Measurements from ENCODE around the gene BACH2. TPM values are rescaled to one million over a fixed set of nuclear protein-coding genes. Genes with fewer than 3 reads are reported as not detected.

The BACH2 gene
- total RNA-seq, 1 experiment from 2014 or later, result 0.77 TPM

- DNase-seq (ENCODE audit: low read depth, low spot score), result no peak
Observed at GRCh38 chr6:89999945-90000825, 296.5 kb downstream of the BACH2 start.

GRCh38 chr6:89999154-89999553, 297.5 kb downstream of the BACH2 start:
- in situ Hi-C loops (cut with HindIII; ENCODE audit: low pct_unique_long_range_greater_than_20kb, low sequenced_read_pairs), result no loop called here
- DNase-seq (ENCODE audit: low read depth, low spot score), result no peak

More at GRCh38 chr6:89999945-90000825, 296.5 kb downstream of the BACH2 start:
- in situ Hi-C loops (cut with HindIII; ENCODE audit: low pct_unique_long_range_greater_than_20kb, low sequenced_read_pairs), result no loop called here

GRCh38 chr6:89997456-89998445, 298.9 kb downstream of the BACH2 start:
- in situ Hi-C loops (cut with HindIII; ENCODE audit: low pct_unique_long_range_greater_than_20kb, low sequenced_read_pairs), result no loop called here
- DNase-seq (ENCODE audit: low read depth, low spot score), result no peak

- no peak for DNase-seq (ENCODE audit: low read depth, low spot score)
Observed at GRCh38 chr6:89993411-89993810, 303.2 kb downstream of the BACH2 start.

GRCh38 chr6:89992818-89993217, 303.8 kb downstream of the BACH2 start:
- in situ Hi-C loops (cut with HindIII; ENCODE audit: low pct_unique_long_range_greater_than_20kb, low sequenced_read_pairs), result no loop called here
- no peak for DNase-seq (ENCODE audit: low read depth, low spot score)

More at GRCh38 chr6:89993411-89993810, 303.2 kb downstream of the BACH2 start:
- in situ Hi-C loops (cut with HindIII; ENCODE audit: low pct_unique_long_range_greater_than_20kb, low sequenced_read_pairs), result no loop called here

GRCh38 chr6:89989742-89990141, 306.9 kb downstream of the BACH2 start:
- in situ Hi-C loops (cut with HindIII; ENCODE audit: low pct_unique_long_range_greater_than_20kb, low sequenced_read_pairs), result no loop called here
- DNase-seq (ENCODE audit: low read depth, low spot score), result no peak

- in situ Hi-C loops (cut with HindIII; ENCODE audit: low pct_unique_long_range_greater_than_20kb, low sequenced_read_pairs), result no loop called here
- no peak for DNase-seq (ENCODE audit: low read depth, low spot score)
Observed at GRCh38 chr6:89987830-89988229, 308.8 kb downstream of the BACH2 start.

- in situ Hi-C loops (cut with HindIII; ENCODE audit: low pct_unique_long_range_greater_than_20kb, low sequenced_read_pairs), result no loop called here
- DNase-seq (ENCODE audit: low read depth, low spot score), result no peak
Observed at GRCh38 chr6:89987140-89987539, 309.5 kb downstream of the BACH2 start.

- in situ Hi-C loops (cut with HindIII; ENCODE audit: low pct_unique_long_range_greater_than_20kb, low sequenced_read_pairs), result no loop called here
- DNase-seq (ENCODE audit: low read depth, low spot score), result no peak
Observed at GRCh38 chr6:89986650-89987074, 310.0 kb downstream of the BACH2 start.

- in situ Hi-C loops (cut with HindIII; ENCODE audit: low pct_unique_long_range_greater_than_20kb, low sequenced_read_pairs), result no loop called here
- DNase-seq (ENCODE audit: low read depth, low spot score), result no peak
Observed at GRCh38 chr6:89985751-89986493, 310.7 kb downstream of the BACH2 start.

- DNase-seq (ENCODE audit: low read depth, low spot score), result no peak
Observed at GRCh38 chr6:89984926-89985750, 311.5 kb downstream of the BACH2 start.

GRCh38 chr6:89980353-89980752, 316.3 kb downstream of the BACH2 start:
- no peak for DNase-seq (ENCODE audit: low read depth, low spot score)
- in situ Hi-C loops (cut with HindIII; ENCODE audit: low pct_unique_long_range_greater_than_20kb, low sequenced_read_pairs), result no loop called here

More at GRCh38 chr6:89984926-89985750, 311.5 kb downstream of the BACH2 start:
- in situ Hi-C loops (cut with HindIII; ENCODE audit: low pct_unique_long_range_greater_than_20kb, low sequenced_read_pairs), result no loop called here

- no peak for DNase-seq (ENCODE audit: low read depth, low spot score)
- in situ Hi-C loops (cut with HindIII; ENCODE audit: low pct_unique_long_range_greater_than_20kb, low sequenced_read_pairs), result no loop called here
Observed at GRCh38 chr6:89979481-89980119, 317.0 kb downstream of the BACH2 start.

- in situ Hi-C loops (cut with HindIII; ENCODE audit: low pct_unique_long_range_greater_than_20kb, low sequenced_read_pairs), result no loop called here
- DNase-seq (ENCODE audit: low read depth, low spot score), result no peak
Observed at GRCh38 chr6:89978749-89979145, 317.9 kb downstream of the BACH2 start.

- in situ Hi-C loops (cut with HindIII; ENCODE audit: low pct_unique_long_range_greater_than_20kb, low sequenced_read_pairs), result no loop called here
- no peak for DNase-seq (ENCODE audit: low read depth, low spot score)
Observed at GRCh38 chr6:89977808-89978748, 318.6 kb downstream of the BACH2 start.

Measured in SK-MEL-5 (cell line).